SKM-1 (cell line): ENCODE measurements around the gene ARHGAP44.

Source experiments
- DNase-seq: peaks from one replicate; lab custom pipeline; 2025; ENCODE audit not compliant: unreplicated experiment; lab: John Stamatoyannopoulos, UW

ARHGAP44 gene

GRCh38 chr17:12896180-12896785 is 107.0 kb downstream of the ARHGAP44 start:
- DNase-seq: no peak

GRCh38 chr17:12898110-12898509 is 108.8 kb downstream of the ARHGAP44 start:
- DNase-seq: no peak

DNA sequence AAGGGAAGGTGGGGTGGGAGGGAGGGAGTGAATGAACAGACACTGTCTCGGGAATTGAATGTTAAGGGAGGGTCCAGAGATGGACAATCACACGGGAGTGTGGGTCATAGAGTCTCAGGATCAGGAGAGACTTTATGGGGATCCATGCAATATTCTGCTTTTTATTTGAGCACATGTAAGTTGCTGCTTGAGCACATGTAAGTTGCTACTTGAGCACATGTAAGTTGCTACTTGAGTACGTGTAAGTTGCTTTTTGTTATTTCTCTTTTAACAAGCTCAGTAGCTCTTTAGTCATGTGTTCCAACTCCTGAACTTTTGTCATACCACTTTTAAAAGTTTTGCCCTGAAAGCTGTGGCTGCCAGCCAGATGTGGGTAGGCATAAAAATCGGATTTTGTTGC is 110.3 kb downstream of the ARHGAP44 start:
- DNase-seq: no peak

DNA sequence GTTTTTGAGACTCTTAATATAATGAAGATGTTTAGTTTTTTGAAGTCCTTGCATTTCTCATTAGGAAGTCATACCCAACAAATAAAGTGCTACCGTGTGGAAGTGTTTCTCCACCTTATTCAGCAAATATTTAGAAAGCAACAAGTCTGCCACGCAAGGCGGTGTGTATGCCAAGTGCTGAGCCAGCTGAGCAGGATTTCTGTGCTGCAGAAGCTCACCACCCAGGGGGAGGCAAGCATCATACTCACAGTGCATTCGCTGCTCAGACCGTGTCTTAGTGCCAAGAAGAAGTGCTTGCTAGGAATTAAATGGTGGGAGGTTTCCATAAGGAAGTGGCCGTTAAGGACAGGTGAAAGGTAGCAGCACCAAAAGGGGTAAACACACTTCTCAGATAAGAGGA is 111.2 kb downstream of the ARHGAP44 start:
- DNase-seq: no peak

DNA sequence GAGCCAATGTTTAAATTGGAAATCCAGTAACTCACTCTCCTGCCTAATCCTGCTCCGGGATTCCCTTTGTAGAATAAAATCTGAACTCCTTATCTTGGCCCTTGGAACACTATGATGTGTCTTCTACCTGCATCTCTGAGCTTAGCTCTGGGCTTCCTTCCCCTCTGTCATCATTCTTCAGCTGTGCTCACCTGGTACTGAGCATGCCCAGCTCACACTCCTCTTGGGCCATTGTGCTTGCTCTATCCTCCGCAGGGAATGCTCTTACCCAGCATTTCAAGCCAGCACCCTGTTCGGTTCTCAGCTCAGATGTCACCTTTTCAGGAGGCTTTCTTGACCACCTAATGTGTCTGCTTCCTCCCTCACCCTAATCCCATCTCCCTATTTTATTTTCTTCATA is 112.7 kb downstream of the ARHGAP44 start:
- no peak for DNase-seq

- no peak for DNase-seq
Measured at GRCh38 chr17:12907477-12907876, 118.2 kb downstream of the ARHGAP44 start.

- no peak for DNase-seq
Measured at GRCh38 chr17:12909046-12909445, 119.7 kb downstream of the ARHGAP44 start.

DNA sequence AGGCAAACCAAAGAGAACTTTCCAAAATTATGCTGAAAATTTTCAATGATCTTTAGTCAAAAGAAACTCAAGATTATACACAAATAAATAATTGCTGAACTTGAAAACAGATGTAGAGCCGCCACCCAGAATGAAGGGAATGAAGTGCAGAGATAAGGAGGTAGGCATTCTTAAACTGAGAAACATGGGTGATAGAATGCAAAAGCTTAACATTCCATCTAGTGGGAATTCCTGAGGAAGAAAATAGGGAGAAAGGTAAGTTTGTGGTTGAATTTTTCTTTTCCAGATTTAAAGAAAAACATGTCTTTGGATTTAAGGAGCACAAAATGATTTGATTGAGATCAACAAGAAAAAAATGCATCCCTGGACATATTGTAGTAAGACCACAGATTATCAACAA is 120.2 kb downstream of the ARHGAP44 start:
- DNase-seq: no peak

GRCh38 chr17:12911239-12911638 is 121.9 kb downstream of the ARHGAP44 start:
- no peak for DNase-seq

- DNase-seq: no peak
Measured at GRCh38 chr17:12917399-12917798, 128.1 kb downstream of the ARHGAP44 start.

DNA sequence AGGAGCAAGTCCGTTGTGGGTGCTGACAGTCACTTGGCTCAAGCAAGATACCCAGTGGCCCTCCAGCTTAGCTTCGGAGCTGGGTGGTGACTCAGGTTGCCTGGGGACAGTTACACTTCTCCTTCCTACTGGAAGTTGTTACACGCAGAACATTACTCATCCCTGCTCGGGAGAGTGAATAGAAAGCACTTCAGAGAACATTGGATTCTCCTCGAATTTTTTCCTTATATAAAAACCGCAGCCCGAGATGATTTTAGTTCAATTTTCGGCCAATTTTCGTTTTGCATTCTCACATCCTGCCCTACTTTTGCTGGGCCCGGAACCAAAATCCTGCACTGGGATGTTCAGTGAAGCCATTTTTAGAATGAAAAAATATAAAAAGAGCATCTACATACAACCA is 128.8 kb downstream of the ARHGAP44 start:
- DNase-seq: no peak

DNA sequence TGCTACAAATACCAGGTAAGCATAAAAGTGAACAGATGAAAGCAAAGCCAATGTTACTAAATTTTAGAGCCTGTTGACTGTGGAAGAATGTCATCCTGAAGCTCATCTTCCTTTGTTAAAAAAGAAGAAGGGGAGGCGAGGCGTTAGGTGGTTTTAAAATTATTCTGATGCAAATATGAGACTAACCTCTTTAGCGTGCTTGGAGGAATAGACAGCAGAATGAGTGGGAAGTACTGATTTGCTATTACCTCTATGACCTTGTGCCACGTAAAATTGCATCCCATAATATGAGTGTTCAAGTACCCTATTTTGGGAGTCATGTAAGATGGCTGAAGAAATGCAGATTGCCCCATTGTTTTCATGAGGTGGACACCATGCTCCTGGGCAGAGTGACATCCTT is 132.8 kb downstream of the ARHGAP44 start:
- no peak for DNase-seq

GRCh38 chr17:12924614-12925013 is 135.3 kb downstream of the ARHGAP44 start:
- DNase-seq: no peak

DNA sequence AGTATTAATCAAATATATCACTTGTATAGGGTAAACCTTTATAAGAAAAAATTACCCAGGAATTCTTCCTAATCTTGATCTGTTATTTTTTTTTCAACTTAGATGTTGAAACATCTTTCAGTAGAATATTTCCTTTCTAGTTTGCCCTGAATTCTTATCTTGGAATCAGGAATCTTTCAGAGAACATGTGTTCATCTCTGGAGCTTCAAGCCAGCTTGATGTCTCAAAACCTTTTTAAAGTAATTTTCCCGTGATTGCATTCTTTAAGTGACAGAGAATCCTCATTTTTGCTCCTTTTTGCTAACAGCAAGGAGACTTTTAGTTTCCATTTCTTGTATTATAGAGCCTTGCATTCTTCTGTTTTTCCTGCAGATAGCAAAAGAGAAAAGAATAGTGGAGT is 137.7 kb downstream of the ARHGAP44 start:
- DNase-seq: no peak

DNA sequence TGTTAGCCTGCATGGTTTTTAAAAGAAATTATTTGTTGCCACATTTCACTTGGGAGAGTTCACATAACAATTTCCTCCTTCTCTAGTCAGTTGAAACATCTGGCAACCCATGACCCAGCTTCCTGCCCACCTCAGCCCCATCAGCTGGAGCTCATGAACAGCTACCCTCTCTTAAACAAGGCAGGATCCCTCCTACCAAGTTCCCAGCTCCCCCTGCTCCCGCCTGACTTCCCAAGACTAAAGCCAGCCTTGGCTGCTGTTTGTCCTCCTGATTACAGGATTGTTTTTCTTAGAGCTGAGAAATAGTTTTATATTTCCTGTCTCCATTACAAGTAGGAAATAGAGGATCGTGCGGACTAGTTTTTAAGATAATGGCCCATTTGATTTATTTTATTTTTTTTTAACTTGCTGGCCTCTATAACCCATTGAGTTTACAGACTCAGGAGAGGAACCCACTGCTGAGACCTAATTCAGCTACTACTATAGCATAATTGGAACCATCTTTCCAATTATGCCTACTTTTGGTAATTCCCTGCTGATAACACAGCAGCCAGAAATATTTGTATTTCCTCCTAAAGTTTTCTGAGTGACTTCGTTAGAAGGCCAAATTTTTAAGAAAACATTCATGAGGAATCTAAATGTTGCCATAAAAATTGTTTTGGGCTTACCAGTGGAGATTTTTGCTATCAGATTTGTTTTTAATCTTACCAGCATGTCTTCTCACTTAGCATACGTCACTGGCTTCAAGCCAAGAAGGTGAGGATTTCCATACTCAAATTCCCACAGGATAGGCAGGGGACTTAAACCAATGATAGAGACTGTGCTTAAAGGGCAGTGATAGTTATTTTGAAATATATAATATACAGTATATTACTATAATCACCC is 138.5 kb downstream of the ARHGAP44 start:
- no peak for DNase-seq

DNA sequence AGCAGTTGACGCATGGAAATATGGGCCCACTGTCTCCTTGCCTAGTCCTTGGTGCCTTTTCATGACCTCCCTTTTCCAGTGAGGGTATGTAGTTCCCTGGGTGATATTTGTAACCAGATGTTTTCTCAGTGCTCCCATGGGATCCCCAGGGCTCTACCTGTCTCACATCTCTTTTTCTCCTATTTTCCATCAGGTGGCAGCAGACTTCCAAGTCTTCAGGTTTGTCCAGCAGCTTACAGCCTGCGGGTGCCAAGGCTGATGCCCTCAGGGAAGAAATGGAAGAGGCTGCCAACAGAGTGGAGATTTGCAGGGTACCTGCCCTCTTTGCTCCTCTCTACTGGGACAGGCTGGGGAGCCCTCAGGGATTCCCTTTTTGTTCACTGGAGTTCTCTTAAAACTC is 139.4 kb downstream of the ARHGAP44 start:
- DNase-seq: no peak

- no peak for DNase-seq
Measured at GRCh38 chr17:12936501-12936900, 147.2 kb downstream of the ARHGAP44 start.

GRCh38 chr17:12940699-12941098 is 151.4 kb downstream of the ARHGAP44 start:
- DNase-seq: no peak

DNA sequence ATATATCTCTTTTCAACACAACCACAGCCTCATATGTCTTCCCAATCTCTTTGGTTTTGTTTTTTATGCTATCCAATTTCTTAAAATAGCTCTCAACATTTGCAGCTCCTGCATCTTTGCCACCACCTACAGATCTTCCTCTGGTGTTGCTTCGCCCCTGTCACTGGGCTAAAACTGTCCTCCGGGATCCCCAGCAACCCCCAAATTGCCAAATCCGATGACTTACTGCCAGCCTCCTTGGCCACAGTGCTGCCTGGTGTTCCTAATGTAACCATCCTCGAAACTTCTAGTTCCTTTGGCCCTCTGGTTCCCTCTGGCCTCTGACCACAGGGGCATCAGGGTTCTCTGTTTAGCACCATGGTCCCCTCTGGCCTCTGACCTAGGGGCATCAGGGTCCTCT is 157.7 kb downstream of the ARHGAP44 start:
- no peak for DNase-seq

DNA sequence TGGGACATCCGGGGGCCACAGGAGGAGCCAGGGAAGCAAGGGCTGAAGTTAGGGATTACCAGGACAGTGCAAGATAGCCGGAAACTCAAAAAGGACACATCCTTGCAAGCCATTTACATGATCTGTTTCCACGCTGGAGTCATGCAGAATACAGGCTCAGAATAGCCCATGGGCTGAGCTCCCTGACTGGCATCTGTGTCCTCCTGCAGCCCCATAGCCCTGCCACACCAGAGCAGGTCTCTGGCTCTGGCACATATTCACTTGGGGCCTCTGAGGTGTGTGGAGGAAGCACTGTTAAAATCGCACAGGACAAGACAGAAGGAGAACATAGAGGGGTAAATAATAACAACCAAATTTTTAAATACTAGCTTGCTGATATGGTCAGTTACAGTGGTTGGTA is 162.7 kb downstream of the ARHGAP44 start:
- DNase-seq: no peak

DNA sequence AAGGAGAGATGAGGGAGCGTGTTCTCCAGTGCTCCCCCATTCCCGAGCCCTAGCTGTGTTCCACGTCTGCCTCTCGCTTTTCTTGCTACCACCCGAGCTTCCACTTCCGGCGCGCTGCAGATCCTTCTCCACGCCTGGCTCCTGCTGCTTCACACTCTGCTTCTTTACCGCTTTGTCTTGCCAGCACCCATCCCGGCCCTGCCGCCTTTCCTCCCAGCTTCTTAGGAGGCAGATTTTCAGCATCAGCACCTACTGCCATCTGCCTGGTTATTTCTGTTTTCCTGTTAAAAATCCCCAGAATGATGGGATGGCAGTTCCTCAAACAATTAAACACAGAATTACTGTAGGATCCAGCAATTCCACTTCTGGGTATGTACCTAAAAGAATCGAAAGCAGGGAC is 163.9 kb downstream of the ARHGAP44 start:
- DNase-seq: no peak

- DNase-seq: no peak
Measured at GRCh38 chr17:12955521-12955920, 166.2 kb downstream of the ARHGAP44 start.

- DNase-seq: no peak
Measured at GRCh38 chr17:12958786-12959185, 169.5 kb downstream of the ARHGAP44 start.
